H9 (cell line): ENCODE data around the gene EGLN1. TPM values are rescaled to one million over a fixed set of nuclear protein-coding genes. Genes with fewer than 3 reads are reported as not detected.

Source experiments
- DNase-seq: peaks from one replicate; pipeline ENCODE4 v3.0.0-alpha.2; 2017
- H2AFZ ChIP-seq: one replicate; pipeline ENCODE4 v1.6.1; 2013; ENCODE audit warnings: mild to moderate bottlenecking, low read length, control low read depth, moderate library complexity
- H2AK5ac ChIP-seq: 2 replicates; pipeline ENCODE4 v1.6.1; 2013; ENCODE audit warnings: low read length, control low read depth, mixed read lengths; ENCODE audit not compliant: insufficient read length
- H2BK120ac ChIP-seq: one replicate; pipeline ENCODE4 v1.6.1; 2013; ENCODE audit warnings: low read depth, mild to moderate bottlenecking, low read length, control low read depth, inconsistent platforms; ENCODE audit not compliant: poor library complexity, severe bottlenecking
- H2BK12ac ChIP-seq: 2 replicates; pipeline ENCODE4 v1.6.1; 2013; ENCODE audit warnings: low read length, control low read depth, mixed read lengths, low read depth; ENCODE audit not compliant: insufficient read length
- H2BK15ac ChIP-seq: 2 replicates; pipeline ENCODE4 v1.6.1; 2013; ENCODE audit warnings: low read depth, low read length, control low read depth
- H2BK20ac ChIP-seq: one replicate; pipeline ENCODE4 v1.6.1; 2013; ENCODE audit warnings: low read depth, mild to moderate bottlenecking, low read length, control low read depth, inconsistent platforms; ENCODE audit not compliant: poor library complexity, severe bottlenecking
- H2BK5ac ChIP-seq: 2 replicates; pipeline ENCODE4 v1.6.1; 2013; ENCODE audit warnings: low read length, control low read depth, mixed read lengths; ENCODE audit not compliant: insufficient read length
- H3K14ac ChIP-seq: 2 replicates; pipeline ENCODE4 v1.6.1; 2013; ENCODE audit warnings: low read length, control low read depth; ENCODE audit not compliant: insufficient read depth
- H3K18ac ChIP-seq: 2 replicates; pipeline ENCODE4 v1.6.1; 2013; ENCODE audit warnings: low read depth, mild to moderate bottlenecking, mixed read lengths, low read length, control low read depth; ENCODE audit not compliant: insufficient read length
- H3K23ac ChIP-seq: 2 replicates; pipeline ENCODE4 v1.6.1; 2013; ENCODE audit warnings: low read length, control low read depth, mixed read lengths, low read depth; ENCODE audit not compliant: insufficient read length
- H3K23me2 ChIP-seq: 2 replicates; pipeline ENCODE4 v1.6.1; 2013; ENCODE audit warnings: low read depth, mild to moderate bottlenecking, mixed read lengths, low read length, control low read depth; ENCODE audit not compliant: insufficient read length, poor library complexity, severe bottlenecking
- H3K27ac ChIP-seq: 2 replicates; pipeline ENCODE4 v1.5.1; 2013; ENCODE audit warnings: low read length, control low read depth, mixed read lengths, low read depth; ENCODE audit not compliant: insufficient read length
- H3K27me3 ChIP-seq: 2 replicates; pipeline ENCODE4 v1.6.1; 2013; ENCODE audit warnings: low read length, control low read depth, inconsistent platforms; ENCODE audit not compliant: insufficient read depth
- H3K4ac ChIP-seq: 2 replicates; pipeline ENCODE4 v1.6.1; 2013; ENCODE audit warnings: low read depth, mild to moderate bottlenecking, control low read depth, inconsistent platforms, low read length, moderate library complexity
- H3K4me1 ChIP-seq: 2 replicates; pipeline ENCODE4 v1.6.1; 2013; ENCODE audit warnings: low read length, control low read depth, inconsistent platforms; ENCODE audit not compliant: insufficient read depth
- H3K4me2 ChIP-seq: 2 replicates; pipeline ENCODE4 v1.6.1; 2013; ENCODE audit warnings: low read length, control low read depth, mixed read lengths; ENCODE audit not compliant: insufficient read length, insufficient read depth
- H3K56ac ChIP-seq: 2 replicates; pipeline ENCODE4 v1.6.1; 2013; ENCODE audit warnings: low read depth, mild to moderate bottlenecking, mixed read lengths, low read length, control low read depth; ENCODE audit not compliant: insufficient read length
- H3K79me1 ChIP-seq: 2 replicates; pipeline ENCODE4 v1.6.1; 2013; ENCODE audit warnings: low read depth, mild to moderate bottlenecking, moderate library complexity, low read length, control low read depth, inconsistent platforms; ENCODE audit not compliant: insufficient read depth, poor library complexity, severe bottlenecking
- H3K79me2 ChIP-seq: 2 replicates; pipeline ENCODE4 v1.6.1; 2013; ENCODE audit warnings: low read length, control low read depth, inconsistent platforms; ENCODE audit not compliant: insufficient read depth
- H3K9ac ChIP-seq: 2 replicates; pipeline ENCODE4 v1.6.1; 2013; ENCODE audit warnings: low read length, control low read depth, mixed read lengths; ENCODE audit not compliant: insufficient read length; ENCODE audit errors: extremely low read depth
- H3K9me3 ChIP-seq: one replicate; pipeline ENCODE4 v1.6.1; 2013; ENCODE audit warnings: low read depth, low read length, inconsistent platforms; ENCODE audit not compliant: control insufficient read depth
- H3T11ph ChIP-seq: one replicate; pipeline ENCODE4 v1.6.1; 2013; ENCODE audit warnings: mild to moderate bottlenecking, low read length, control low read depth, inconsistent platforms
- H4K20me1 ChIP-seq: one replicate; pipeline ENCODE4 v1.6.1; 2013; ENCODE audit not compliant: control insufficient read depth, insufficient read length, insufficient read depth
- H4K5ac ChIP-seq: 2 replicates; pipeline ENCODE4 v1.6.1; 2013; ENCODE audit warnings: low read depth, mild to moderate bottlenecking, mixed read lengths, low read length, control low read depth; ENCODE audit not compliant: insufficient read length
- H4K8ac ChIP-seq: replicated peaks from 2 replicates; pipeline ENCODE4 v1.6.1; 2013; ENCODE audit warnings: low read length, control low read depth, mixed read lengths, low read depth; ENCODE audit not compliant: insufficient read length
- H4K91ac ChIP-seq: 2 replicates; pipeline ENCODE4 v1.6.1; 2013; ENCODE audit warnings: low read depth, mild to moderate bottlenecking, moderate library complexity, mixed read lengths, low read length, control low read depth; ENCODE audit not compliant: insufficient read length
- H3K27ac Mint-ChIP-seq, 3 experiments: 2 replicates in 2 of 3; 3 replicates in 1 of 3; pipeline ENCODE4 v1.8.0; 2020 to 2021; ENCODE audit warnings: mixed read lengths in 3 of 3, mild to moderate bottlenecking in 1 of 3, moderate library complexity in 1 of 3
- H3K27me3 Mint-ChIP-seq: 2 replicates; pipeline ENCODE4 v1.8.0; 2021; ENCODE audit warnings: low read depth, mild to moderate bottlenecking, moderate library complexity, mixed read lengths
- H3K36me3 Mint-ChIP-seq, 3 experiments: 2 replicates in 2 of 3; 3 replicates in 1 of 3; pipeline ENCODE4 v1.8.0; 2020 to 2021; ENCODE audit warnings: low read depth in 3 of 3, mixed read lengths in 3 of 3; ENCODE audit not compliant: insufficient read depth in 1 of 3
- H3K4me1 Mint-ChIP-seq, 2 experiments: 2 replicates each; pipeline ENCODE4 v1.8.0; 2020; ENCODE audit warnings: mixed read lengths in 2 of 2
- H3K4me3 Mint-ChIP-seq, 2 experiments: 2 replicates in 1 of 2; 3 replicates in 1 of 2; pipeline ENCODE4 v1.8.0; 2020 to 2021; ENCODE audit warnings: mild to moderate bottlenecking in 2 of 2, mixed read lengths in 2 of 2, moderate library complexity in 1 of 2
- H3K9me3 Mint-ChIP-seq, 2 experiments: 2 replicates in 1 of 2; 3 replicates in 1 of 2; pipeline ENCODE4 v1.8.0; 2020; ENCODE audit warnings: mild to moderate bottlenecking in 2 of 2, mixed read lengths in 2 of 2, moderate library complexity in 1 of 2
- CTCF ChIP-seq: fragments of 200-600 bp; sonication (generic); conservative IDR thresholded peaks from 3 replicates; pipeline ENCODE4 v1.8.0; 2021; ENCODE audit warnings: antibody characterized with exemption, mild to moderate bottlenecking
- WGBS: extraction: QIAGEN DNeasy Blood & Tissue Kit; methylation state at CpG from one replicate; pipeline ENCODE4 v1.1.7; 2013; ENCODE audit warnings: missing lambda C conversion rate, low lambda C conversion rate, mixed read lengths; ENCODE audit not compliant: insufficient read length; ENCODE audit errors: extremely low coverage; 5-methylcytosine and 5-hydroxymethylcytosine counted together
- total RNA-seq: library from RNA; stranded (reverse); gene quantifications from 2 replicates; pipeline ENCODE4 v1.2.1, GENCODE V29; 2021

The EGLN1 gene
- total RNA-seq, 1 experiment from 2014 or later: 8.4 TPM

GRCh38 chr1:231465051-231465450 lies 43.0 kb upstream of the EGLN1 start:
- WGBS: no CpG with 5 or more reads among the region's 1 CpG
- Histone ChIP-seq H2BK120ac (no peak overlapping the region), H2AK5ac (no peak overlapping the region), H4K8ac (no peak overlapping the region), H3K23me2 (no peaks in the 10 kb centered on the region), H2AFZ (no peak overlapping the region), H2BK12ac (no peak overlapping the region), H3K9ac (no peak overlapping the region), H3K27ac (no peak overlapping the region), H3K9me3 (no peaks in the 10 kb centered on the region), H4K91ac (no peak overlapping the region), H3K23ac (no peak overlapping the region), H3K4ac (no peak overlapping the region), H3K56ac (no peak overlapping the region), H2BK15ac (no peak overlapping the region), H3K14ac (no peak overlapping the region), H2BK5ac (no peak overlapping the region), H3K4me1 (no peaks in the 10 kb centered on the region), H4K20me1 (no peaks in the 10 kb centered on the region), H3K27me3 (no peaks in the 10 kb centered on the region), H3K18ac (no peak overlapping the region), H3T11ph (no peak overlapping the region), H3K79me2 (no peaks in the 10 kb centered on the region), H3K79me1 (no peaks in the 10 kb centered on the region), H4K5ac (no peak overlapping the region), H3K4me2 (no peak overlapping the region), H2BK20ac (no peak overlapping the region)
- Mint-ChIP-seq H3K4me1 (peaks cover 7 to 13% of the 10 kb centered on the region in 2 experiments), H3K9me3 (peaks cover 20 to 22% of the 10 kb centered on the region in 2 experiments), H3K27me3 (peaks cover 3% of the 10 kb centered on the region), H3K36me3 (peaks cover 3 to 28% (median 5%) of the 10 kb centered on the region in 3 experiments; a peak in 5 of 7 replicates), H3K4me3 (no peak overlapping the region), H3K27ac (no peak overlapping the region)
- TF ChIP-seq CTCF: no peak
- no peak for DNase-seq
